NCI-H446 (cell line): Measurements from ENCODE around the gene ZNF189.

Experiments
- DNase-seq, 2 experiments: peaks; one replicate each; lab custom pipeline; 2025; lab: John Stamatoyannopoulos, UW

ZNF189 gene

DNA sequence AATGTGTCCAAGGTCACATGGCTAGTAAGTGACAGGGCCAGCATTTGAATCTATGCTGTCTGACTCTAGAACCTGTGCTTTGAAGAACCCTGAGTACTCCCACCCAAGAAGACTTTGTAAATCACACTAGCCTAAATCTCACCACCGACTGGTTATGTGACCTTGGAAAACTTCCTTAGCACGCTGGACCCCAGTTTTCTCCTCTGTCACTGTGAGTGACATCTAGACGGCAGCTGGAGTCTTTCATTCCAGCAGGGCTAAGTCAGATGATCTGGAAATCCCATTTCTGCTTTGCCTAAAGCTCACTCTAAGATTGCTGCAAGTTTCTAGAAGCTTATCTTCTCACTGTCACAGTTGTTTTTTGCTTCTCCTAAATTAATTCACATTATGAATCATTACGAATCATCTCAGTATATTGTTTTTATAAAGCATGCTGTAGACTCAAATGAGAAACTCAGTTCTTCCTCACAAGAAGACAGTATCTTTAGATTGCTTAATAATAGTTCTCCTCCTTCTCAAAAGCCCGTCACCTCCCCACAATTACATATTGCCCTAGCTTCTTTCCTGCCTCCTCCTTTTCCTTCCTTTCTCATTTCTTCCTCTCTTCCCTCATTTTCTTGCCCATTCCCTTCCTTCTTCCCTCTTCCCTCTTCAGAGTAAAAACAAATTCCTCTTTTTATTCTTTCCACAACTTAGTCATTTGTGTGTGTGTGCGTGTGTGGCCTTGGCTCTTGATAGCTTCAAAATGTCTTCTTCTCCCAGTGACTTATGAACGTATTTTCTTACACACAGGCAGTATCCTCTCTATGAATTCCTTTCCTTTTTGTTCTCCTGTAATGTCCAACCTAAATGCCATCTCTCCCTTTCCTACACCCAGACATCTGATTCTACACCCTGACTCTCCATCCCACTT is 20.1 kb downstream of the ZNF189 start:
- DNase-seq = no peak

DNA sequence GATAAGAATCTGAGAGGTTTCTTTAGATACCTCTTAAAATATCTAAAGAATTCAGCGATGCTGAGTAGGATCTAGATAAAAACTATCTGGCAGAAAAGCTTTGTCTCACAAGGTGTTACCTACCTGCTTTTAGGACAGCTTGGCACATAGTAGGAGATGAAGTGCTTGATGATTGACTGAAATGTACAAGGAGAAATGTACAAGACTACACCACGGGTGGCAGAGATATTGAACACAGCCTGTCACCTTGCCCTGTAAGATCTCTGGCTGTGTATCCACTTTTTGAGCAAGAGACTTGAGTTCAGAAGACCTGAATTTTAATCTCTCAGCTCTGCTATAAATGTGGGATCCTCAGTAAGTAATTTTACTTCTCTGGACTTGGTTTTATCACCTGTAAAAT is 21.2 kb downstream of the ZNF189 start:
- DNase-seq = no peak

DNA sequence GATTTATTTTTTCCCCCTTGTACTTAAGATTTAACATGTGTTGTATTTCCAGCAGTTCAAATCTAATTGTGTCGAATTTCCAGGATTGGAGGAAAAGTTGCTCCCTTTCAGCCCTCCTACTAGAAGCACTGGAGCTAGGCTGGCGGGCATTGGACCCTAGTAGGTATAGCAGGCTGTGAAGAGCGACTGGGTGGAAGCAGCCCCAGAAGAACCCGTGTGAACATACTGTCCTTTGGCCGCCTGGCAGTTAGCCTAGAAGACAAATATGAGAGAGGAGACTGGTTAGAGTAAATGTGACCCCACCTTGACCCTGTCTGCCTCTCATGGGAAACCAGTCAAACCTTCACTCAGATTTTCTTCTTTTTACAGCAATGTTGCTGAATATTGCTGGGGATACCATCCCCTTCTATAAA is 23.0 kb downstream of the ZNF189 start:
- DNase-seq = no peak

DNA sequence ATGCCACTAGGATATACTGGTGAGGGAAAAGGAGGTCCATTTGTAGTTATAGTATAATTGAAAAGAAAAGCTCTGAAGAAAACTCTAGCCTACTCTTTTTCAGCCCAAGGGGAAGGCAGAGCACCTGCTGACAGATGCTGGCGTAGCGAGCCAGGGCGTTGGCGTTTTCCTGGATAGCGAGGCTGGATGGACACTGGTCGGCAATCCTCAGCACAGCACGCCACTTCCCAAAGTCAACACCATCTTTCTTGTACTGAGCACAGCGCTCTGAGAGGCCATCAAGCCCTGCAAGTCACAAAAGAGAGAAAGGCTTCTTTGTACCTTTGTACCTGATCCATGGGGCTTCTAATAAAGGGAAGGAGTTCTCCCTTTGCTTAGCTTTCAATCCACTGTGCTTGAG is 28.7 kb downstream of the ZNF189 start:
- DNase-seq = no peak

DNA sequence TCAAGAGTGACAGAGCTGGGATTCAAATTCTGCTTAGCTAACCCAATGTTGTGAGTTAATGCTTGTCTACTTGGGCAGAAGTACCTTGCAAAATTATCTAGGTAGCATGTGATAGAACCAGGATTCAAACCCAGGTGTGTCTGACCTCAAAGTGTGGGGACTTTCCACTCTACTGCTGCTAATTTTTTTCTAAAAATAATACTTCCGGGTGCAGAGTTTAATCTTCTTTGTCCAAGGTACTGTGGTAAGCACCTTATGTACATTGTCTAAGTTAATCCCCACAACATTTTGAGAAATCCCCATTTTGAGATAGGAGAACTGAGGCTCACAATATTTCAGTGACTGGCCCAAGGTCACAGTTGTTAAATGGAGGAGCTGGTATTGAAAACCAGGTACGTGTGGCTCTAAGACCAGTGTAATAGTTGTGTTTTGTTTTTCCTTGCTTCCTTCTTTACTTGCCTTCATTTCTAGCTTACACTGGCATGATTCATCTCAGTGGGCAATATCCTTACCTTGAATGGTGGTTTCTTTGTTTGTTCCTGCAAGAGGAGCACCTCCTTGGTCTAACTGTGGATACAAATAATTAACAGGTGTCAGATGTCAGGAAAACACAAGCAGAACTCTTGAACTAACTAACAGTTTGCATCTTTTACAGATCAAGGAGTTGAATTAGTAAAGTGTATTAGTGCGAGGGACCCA is 29.5 kb downstream of the ZNF189 start:
- DNase-seq = no peak

DNA sequence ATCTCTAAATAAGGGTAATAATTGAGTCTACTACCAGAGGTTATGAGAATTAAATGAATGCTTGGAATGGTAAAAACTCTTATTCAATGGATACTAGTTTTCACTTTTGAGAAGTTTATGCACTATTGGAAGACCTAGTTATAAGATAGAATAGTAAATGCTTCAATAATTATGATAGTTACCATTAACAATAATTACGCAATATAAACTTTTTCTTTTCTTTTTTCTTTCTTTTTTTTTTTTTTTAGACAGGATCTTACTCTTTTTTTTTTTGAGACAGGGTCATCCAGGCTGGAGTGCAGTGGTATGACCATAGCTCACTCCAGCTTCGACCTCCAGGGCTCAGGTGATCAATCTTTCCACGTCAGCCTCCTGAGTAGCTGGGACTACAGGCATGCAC is 30.3 kb downstream of the ZNF189 start:
- DNase-seq = no peak

DNA sequence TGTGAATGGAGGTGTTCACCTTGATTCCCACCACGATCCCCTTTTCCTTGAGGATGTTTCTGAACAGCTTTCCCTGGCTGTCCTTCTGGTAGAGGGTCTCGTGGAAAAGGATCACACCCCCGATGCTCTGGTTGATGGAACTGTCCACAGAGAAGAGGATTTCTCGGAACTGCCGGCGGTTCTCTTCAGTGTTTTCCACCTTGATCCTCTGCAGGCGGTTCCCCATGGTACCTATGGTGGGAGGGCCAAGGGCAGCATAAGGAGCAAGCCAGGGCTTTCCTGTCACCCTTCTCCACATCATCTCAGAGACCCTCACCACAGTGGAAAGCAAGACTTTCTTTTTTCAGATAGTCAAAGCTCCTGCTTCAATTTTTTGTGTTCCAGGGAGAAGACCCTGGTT is 31.1 kb downstream of the ZNF189 start:
- no peak for DNase-seq

DNA sequence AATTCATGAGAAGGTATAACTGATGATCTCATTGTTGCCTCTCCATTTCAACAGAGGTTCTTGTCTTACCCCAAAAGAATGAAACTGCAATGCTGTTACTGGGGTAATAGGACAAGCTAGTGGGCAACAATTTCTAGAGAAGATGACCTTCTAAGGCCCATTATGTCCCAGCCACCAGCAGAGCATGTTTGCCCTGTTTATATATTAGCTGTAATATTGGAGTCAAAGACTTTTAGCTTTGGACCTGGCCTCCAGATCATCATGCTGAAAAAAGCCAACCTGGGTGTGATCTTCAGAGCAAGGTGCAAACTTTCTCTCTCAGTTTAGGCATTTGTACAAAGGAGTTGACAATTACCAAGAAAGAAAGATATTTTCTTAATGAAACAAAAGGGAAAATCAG is 33.5 kb downstream of the ZNF189 start:
- DNase-seq = no peak

DNA sequence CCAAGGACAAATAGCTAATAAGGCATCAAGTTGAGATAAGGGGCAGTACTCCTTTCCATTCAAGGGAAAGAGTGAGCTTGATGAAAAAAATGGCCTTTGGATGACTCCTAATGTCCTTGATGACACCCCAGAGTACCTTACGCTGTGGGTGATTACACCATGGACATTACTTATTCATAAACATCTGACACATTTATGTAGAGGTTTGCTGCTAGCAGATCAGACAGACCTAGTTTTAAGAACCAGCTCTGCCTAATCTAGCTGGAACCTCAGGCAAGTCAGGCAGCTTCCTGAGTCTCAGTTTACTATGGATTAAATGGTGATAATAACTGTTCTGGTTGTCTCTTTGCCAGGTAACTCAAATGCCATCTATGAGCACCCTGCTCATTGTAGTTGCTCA is 34.1 kb downstream of the ZNF189 start:
- no peak for DNase-seq

DNA sequence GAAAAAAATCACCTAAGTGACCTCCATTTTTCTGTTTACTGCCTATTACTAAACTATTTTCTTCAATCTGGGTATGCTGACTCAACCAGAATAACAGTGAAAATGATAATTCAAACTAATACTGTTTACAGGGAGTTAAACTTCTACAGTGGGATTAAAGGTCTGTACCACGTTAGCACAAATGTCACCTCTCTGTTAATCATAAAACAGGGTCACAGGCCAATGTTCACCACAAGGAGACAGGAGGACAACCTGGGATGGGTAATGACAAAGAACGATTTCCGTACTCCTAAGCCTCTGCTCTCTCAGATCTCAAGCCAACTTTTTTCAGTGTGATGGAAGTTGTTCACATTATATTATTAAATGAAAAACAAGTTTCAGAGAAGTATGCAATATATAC is 34.6 kb downstream of the ZNF189 start:
- DNase-seq = no peak

DNA sequence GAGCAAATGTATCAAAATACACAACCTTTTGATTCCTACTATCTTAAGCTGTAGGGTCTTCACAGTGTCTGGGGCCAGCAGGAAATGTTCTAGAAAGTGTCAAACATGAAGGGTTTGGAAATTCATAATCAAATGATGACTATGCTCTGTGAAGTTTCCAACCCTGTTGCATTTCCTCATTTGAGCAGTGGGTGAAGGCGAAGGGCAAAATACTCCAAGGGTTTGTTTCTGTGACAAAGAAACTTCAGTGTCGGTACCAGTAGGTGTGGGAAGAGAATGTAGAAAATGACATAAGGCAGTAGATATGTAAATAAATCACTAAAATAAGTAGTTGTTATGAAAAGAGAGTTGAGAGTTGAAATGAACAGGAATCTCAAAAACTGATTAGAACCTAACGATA is 36.3 kb downstream of the ZNF189 start:
- DNase-seq = no peak

DNA sequence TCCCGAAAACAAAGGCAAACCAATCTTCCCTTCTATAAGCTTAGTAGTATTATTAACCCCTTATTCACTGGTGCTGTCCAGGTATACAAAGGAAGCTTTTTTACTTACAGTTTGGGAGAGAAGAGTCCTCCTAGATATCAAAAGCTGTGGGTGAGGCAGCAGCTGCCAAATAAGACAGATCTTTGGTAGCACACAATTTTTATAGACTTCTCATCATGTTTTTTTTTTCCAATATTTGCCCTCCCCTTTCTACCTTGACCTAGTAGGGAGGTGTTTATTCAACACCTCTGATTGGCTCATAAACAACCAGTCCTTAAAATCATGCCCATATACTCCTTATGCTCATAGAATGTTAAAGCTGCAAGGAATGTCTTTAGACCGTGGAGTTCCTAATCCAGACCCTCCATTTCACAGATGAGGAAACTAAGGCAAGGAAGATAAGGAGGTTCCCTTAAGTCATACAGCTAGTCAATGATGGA is 37.0 kb downstream of the ZNF189 start, which contains the start of gene ALDOB:
Gene ALDOB, minus strand, starts transcription at position 174 of the 479 bp plus-strand sequence. CDS start 4,887 bp downstream, outside the sequence.
- no peak for DNase-seq

DNA sequence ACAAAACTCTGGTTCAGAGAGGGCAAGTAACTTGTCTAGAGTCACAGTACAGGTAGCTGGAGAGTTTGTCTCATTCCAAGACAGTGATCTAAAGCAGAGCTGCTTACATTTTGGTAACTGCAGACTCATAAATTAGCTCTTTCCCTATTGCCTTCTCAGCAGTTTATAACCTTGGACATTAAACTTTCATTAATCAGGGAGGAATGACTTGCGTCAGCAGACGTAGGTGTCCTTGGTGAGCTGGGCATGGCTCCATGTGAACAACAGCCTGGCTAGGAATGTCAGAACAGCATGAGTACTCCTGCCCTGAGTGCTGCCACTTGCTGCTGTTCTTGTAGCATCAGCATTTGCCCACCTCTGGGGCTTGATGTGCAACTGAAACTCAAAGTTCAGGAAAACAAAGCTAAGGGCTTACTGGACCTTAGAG is 39.2 kb downstream of the ZNF189 start:
- DNase-seq = no peak

DNA sequence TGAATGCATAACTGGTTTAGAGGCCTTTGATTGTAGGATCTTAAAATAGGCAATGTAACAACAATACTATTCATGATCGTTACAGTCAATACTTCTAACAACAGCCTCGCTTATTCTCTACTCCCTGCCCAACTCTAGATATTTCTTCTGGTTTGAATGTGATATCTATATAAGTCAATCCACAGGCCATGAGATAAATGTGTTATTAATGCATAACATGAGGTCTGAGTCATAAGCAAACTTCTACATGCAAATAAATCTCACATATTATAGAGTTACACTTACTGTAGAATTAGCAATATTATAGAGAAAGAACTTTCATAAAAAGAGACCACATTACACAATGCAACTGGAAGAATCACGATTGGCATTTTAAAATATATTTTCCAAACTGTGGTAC is 39.9 kb downstream of the ZNF189 start:
- no peak for DNase-seq

DNA sequence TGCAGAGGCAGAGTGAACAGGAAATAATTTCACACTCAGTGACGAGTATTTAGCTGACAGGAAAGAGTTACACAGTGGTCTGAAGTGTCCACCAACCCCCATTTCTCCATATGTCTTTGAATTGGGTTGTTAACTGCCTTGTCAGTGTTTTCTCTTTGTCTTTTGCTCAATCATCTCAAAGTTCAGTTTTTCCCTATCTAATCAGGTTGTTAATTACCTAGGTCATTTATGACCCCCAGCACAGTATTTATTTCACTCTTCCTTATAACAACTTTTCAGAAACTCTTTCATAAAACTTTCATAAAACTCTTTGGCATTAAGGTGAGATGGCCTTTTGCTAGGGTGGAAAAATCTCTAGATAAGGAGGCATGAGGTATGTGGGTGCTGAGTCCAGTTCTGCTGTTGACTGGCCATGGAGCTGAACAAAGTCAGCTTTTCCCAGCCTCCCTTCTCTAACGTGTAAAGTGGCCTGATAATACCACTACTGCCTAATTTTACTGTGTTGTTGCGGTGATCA is 42.1 kb downstream of the ZNF189 start:
- no peak for DNase-seq

DNA sequence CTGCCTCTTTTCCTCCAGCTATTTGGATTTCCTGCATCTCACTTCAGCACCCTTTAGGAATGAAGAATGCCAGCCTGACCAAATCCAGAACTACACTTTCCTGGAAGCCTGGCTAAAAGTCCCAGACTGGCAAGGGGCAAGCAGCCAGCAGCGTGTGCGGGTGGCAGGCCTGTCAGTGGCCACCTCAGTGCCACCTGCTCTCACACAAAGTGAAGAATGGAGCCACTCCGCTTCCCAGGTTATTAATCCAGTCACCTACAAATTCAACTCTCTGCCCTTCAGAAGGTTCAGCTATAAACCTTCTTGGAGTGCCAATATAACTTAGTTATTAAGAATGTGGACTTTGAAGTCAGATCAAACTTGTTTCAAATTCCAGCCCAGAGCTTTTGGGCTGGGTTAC is 43.7 kb downstream of the ZNF189 start:
- DNase-seq = no peak

DNA sequence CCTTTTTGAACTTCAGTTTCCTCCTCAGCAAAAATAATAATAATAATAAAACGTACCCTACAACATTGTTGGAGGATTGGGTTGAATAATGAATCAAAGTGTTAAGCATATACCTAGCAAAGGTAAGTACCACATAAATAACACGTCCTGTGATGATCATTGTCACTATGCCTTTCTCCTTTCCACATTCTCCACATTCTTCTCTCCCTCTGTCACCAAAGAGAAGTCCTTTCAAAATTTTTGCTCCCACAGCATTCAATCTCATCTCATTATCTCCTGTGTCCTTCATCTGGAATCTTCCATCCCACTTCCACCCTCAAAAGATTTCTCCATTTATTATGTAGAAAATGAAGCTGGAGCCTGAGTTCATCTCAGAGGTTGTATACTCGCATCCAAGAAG is 44.1 kb downstream of the ZNF189 start:
- DNase-seq = no peak

DNA sequence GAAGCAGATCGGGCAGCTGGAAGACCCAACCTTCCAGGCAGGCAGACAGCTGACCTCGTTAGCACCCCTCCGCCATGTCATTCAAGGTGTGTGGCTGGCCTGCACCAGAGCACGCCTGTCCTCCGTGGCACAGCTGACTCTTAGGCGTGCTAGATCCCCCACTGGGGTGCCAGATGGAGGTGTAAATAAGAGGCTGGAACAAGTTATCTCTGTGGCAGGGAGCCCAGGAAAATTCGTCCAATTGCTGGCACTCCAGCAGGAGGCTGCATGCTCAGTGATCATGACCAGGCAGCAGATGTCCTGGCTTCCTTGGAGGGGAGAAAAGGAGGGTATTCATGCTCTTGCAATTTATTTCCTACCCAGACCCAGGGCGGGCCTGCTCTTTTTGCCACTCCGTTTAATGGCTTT is 44.7 kb downstream of the ZNF189 start:
- DNase-seq = peak; percentile 93 to 95

DNA sequence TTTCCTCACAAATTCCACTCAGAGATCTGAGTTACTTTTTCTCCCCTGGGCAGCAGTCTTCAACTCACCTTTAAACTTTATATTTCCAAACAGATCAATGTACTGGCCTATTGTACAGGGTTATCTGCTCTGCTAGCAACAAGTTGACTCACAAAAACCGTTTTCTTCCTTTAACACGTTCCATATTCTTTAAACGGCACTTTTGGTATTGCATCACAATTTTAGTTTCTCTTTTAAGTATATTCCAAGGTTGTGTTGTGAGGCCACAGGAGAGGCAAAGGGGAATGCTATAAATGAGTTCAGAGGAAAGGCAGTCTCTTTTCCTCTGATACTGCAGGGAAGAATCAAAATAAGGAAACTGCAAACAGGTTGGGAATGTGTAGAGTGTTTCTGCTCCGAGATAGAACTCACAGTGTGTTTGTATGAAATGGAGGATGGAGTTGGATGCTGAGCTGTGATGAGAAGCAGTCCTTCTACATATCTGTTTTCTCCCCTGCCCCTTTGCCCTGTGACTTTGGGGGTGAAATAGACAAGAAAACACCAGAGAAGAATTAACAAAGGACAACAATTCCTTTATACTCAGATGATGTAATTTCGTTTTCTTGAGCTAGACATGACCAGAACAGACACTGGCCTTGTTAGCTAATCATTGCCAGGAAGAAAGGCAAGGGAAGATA is 46.8 kb downstream of the ZNF189 start:
- DNase-seq = no peak

DNA sequence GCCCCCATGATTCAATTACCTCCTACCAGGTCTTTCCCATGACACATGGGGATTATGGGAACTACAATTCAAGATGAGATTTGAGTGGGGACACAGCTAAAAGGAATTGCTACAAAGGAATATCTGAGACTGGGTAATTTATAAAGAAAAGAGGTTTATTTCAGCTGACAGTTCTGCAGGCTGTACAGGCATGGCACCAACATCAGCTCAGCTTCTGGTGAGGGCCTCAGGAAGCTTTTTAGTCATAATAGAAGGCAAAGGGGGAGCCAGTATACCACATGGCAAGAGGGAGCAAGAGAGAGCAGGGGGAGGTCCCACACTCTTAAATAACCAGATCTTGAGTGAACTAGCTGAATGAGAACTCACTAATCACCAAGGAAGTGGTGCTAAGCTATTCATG is 48.1 kb downstream of the ZNF189 start:
- DNase-seq = no peak

DNA sequence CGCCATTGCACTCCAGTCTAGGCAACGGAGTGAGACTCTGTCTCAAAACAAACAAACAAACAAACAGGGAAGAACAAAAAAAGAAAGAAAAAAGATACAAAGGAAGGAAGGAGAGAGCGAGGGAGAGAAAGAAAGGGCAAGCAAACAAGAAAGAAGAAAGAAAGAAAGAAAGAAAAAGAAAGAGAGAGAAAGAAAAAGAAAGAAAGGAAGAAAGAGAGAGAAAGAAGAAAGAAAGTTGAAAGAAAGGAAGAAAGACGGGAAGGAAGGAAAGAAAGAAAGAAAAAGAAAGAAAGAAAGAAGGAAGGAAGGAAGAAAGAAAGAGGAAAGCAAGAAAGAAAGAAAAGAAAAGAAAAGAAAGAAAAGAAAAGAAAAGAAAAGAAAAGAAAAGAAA is 50.0 kb downstream of the ZNF189 start:
- no peak for DNase-seq

DNA sequence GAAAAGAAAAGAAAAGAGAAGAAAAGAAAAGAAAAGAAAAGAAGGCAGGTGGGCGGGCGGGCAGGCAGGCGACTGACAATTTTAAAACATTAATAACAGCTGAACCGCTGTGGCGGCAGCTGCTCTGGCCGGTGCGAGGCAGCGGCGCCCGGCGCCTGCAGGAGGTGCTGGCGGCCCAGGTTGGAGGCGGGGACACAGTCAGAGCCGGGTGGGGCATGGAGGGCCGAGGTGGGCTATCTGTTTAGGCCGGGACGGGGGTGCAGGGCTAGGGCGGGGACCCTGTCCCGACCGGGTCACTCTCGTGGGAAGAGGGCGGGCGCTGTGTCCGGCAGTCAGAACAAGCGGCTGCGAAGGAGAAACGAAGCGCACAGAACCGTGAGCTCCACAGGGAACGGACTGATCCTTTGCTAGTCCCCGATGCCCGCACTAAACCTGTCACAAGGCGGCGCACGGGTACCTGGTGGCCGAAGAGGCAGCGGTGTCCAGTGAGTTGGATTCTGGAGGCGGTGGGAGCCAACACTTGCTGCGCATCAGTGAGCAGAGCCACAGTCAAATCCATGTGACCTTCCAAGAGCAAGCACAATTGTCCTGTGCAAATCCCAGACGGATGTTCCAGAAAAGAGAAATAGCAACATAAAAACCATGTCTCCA is 50.5 kb downstream of the ZNF189 start:
- peak; percentile 4 to 26 for DNase-seq
